Measurements from ENCODE around the gene SCARB1.

DNA sequence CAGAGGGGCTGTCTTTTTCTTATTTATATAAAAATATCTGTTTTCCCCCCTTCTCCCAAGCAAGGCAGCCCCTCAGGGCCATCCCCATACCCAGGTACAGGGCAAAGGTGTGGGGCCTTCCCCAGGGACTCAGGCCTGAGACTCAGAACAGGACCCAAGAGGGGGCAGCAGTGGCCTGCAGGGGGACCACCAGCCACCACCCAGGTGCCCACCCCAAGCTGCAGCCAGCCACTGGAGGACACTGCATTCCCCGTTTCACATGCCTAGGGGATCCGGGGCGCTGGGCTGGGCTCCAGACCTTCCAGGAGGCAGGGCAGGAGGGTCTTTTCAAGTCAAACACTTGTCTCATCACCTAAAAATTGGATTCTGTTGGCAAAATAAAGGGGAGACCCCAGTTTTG, 83.3 kb downstream of the SCARB1 start:
- no peak for TF ChIP-seq EZH2 (IDR thresholded peaks at IDR 0.05)
- no peak for TF ChIP-seq POLR2AphosphoS5 (IDR thresholded peaks at IDR 0.05; ENCODE audit: borderline replicate concordance, low read depth, low read length)

Measured in SK-N-MC (cell line).